HEK293 (cell line): Measurements from ENCODE around the gene PHAF1.

Experiments used
- BCL11A ChIP-seq: fragments of 450-650 bp; formaldehyde crosslinking; IDR thresholded peaks from 2 replicates; pipeline ENCODE4 v1.5.1; 2016; ENCODE audit warnings: low read depth, missing biosample characterization, missing genetic modification characterization
- CTCF ChIP-seq: fragments of 450-650 bp; formaldehyde crosslinking; IDR thresholded peaks from 2 replicates; pipeline ENCODE4 v1.5.1; 2016; ENCODE audit warnings: missing biosample characterization, missing genetic modification characterization
- KLF10 ChIP-seq: fragments of 450-650 bp; IDR thresholded peaks from 2 replicates; pipeline ENCODE4 v1.5.1; 2018; ENCODE audit warnings: missing biosample characterization, mild to moderate bottlenecking, missing genetic modification characterization
- KLF9 ChIP-seq: fragments of 450-650 bp; formaldehyde crosslinking; IDR thresholded peaks from 2 replicates; pipeline ENCODE4 v1.5.1; 2016; ENCODE audit warnings: missing biosample characterization, missing genetic modification characterization, low read depth
- PBX3 ChIP-seq: sonication (generic); formaldehyde crosslinking; IDR thresholded peaks from 2 replicates; pipeline ENCODE4 v1.8.1; 2022; ENCODE audit warnings: mild to moderate bottlenecking, moderate library complexity, missing genetic modification reagents
- SP3 ChIP-seq: fragments of 450-650 bp; formaldehyde crosslinking; IDR thresholded peaks from 2 replicates; pipeline ENCODE4 v1.5.1; 2016; ENCODE audit warnings: missing biosample characterization, missing genetic modification characterization
- SP7 ChIP-seq: fragments of 450-650 bp; formaldehyde crosslinking; IDR thresholded peaks from 2 replicates; pipeline ENCODE4 v1.5.1; 2016; ENCODE audit warnings: missing biosample characterization, missing genetic modification characterization
- YY2 ChIP-seq: fragments of 450-650 bp; formaldehyde crosslinking; IDR thresholded peaks from 2 replicates; pipeline ENCODE4 v1.5.1; 2016; ENCODE audit warnings: missing biosample characterization, missing genetic modification characterization
- ZBTB20 ChIP-seq: fragments of 450-650 bp; formaldehyde crosslinking; IDR thresholded peaks from 2 replicates; pipeline ENCODE4 v1.5.1; 2016; ENCODE audit warnings: missing biosample characterization, missing genetic modification characterization
- ZBTB7A ChIP-seq: fragments of 450-650 bp; formaldehyde crosslinking; IDR thresholded peaks from 2 replicates; pipeline ENCODE4 v1.5.1; 2016; ENCODE audit warnings: low read depth, missing biosample characterization, missing genetic modification characterization
- ZEB2 ChIP-seq: fragments of 450-650 bp; formaldehyde crosslinking; IDR thresholded peaks from 2 replicates; pipeline ENCODE4 v1.5.1; 2016; ENCODE audit warnings: missing biosample characterization, missing genetic modification characterization
- ZFP37 ChIP-seq: fragments of 450-650 bp; formaldehyde crosslinking; IDR thresholded peaks from 2 replicates; pipeline ENCODE4 v1.5.1; 2016; ENCODE audit warnings: missing biosample characterization, missing genetic modification characterization
- ZFP69B ChIP-seq: fragments of 450-650 bp; formaldehyde crosslinking; IDR thresholded peaks from 2 replicates; pipeline ENCODE4 v1.5.1; 2016; ENCODE audit warnings: missing biosample characterization, missing genetic modification characterization
- ZNF10 ChIP-seq: fragments of 450-650 bp; formaldehyde crosslinking; IDR thresholded peaks from 2 replicates; pipeline ENCODE4 v1.5.1; 2017; ENCODE audit warnings: missing biosample characterization, missing genetic modification characterization
- ZNF169 ChIP-seq: fragments of 450-650 bp; formaldehyde crosslinking; IDR thresholded peaks from 2 replicates; pipeline ENCODE4 v1.5.1; 2016; ENCODE audit warnings: missing biosample characterization, missing genetic modification characterization
- ZNF223 ChIP-seq: fragments of 450-650 bp; formaldehyde crosslinking; IDR thresholded peaks from 2 replicates; pipeline ENCODE4 v1.5.1; 2016; ENCODE audit warnings: missing biosample characterization, missing genetic modification characterization
- ZNF26 ChIP-seq: fragments of 450-650 bp; formaldehyde crosslinking; IDR thresholded peaks from 2 replicates; pipeline ENCODE4 v1.5.1; 2016; ENCODE audit warnings: missing biosample characterization, missing genetic modification characterization
- ZNF266 ChIP-seq: fragments of 450-650 bp; formaldehyde crosslinking; IDR thresholded peaks from 2 replicates; pipeline ENCODE4 v1.5.1; 2016; ENCODE audit warnings: missing biosample characterization, missing genetic modification characterization, low read depth
- ZNF354C ChIP-seq: fragments of 450-650 bp; formaldehyde crosslinking; IDR thresholded peaks from 2 replicates; pipeline ENCODE4 v1.5.1; 2016; ENCODE audit warnings: missing biosample characterization, missing genetic modification characterization, low read depth, borderline replicate concordance
- ZNF362 ChIP-seq: fragments of 450-650 bp; formaldehyde crosslinking; IDR thresholded peaks from 2 replicates; pipeline ENCODE4 v1.5.1; 2016; ENCODE audit warnings: missing biosample characterization, missing genetic modification characterization
- ZNF37A ChIP-seq: fragments of 450-650 bp; IDR thresholded peaks from 2 replicates; pipeline ENCODE4 v1.5.1; 2018; ENCODE audit warnings: missing biosample characterization, missing genetic modification characterization
- ZNF449 ChIP-seq: fragments of 450-650 bp; formaldehyde crosslinking; IDR thresholded peaks from 2 replicates; pipeline ENCODE4 v1.5.1; 2017; ENCODE audit warnings: missing biosample characterization, mild to moderate bottlenecking, missing genetic modification characterization, moderate library complexity
- ZNF571 ChIP-seq: fragments of 450-650 bp; formaldehyde crosslinking; IDR thresholded peaks from 2 replicates; pipeline ENCODE4 v1.5.0; 2017; ENCODE audit warnings: missing biosample characterization, missing genetic modification characterization
- ZNF580 ChIP-seq: fragments of 450-650 bp; formaldehyde crosslinking; IDR thresholded peaks from 2 replicates; pipeline ENCODE4 v1.5.1; 2016; ENCODE audit warnings: missing biosample characterization, missing genetic modification characterization
- ZNF610 ChIP-seq: fragments of 450-650 bp; formaldehyde crosslinking; IDR thresholded peaks from 2 replicates; pipeline ENCODE4 v1.5.1; 2016; ENCODE audit warnings: missing biosample characterization, missing genetic modification characterization, borderline replicate concordance
- ZNF621 ChIP-seq: fragments of 450-650 bp; formaldehyde crosslinking; IDR thresholded peaks from 2 replicates; pipeline ENCODE4 v1.5.1; 2017; ENCODE audit warnings: missing biosample characterization, missing genetic modification characterization
- ZNF658 ChIP-seq: fragments of 450-650 bp; formaldehyde crosslinking; IDR thresholded peaks from 2 replicates; pipeline ENCODE4; 2016; ENCODE audit warnings: missing biosample characterization, missing genetic modification characterization
- ZNF777 ChIP-seq: fragments of 450-650 bp; formaldehyde crosslinking; IDR thresholded peaks from 2 replicates; pipeline ENCODE4 v1.5.1; 2017; ENCODE audit warnings: missing biosample characterization, missing genetic modification characterization, borderline replicate concordance
- ZNF837 ChIP-seq: fragments of 450-650 bp; formaldehyde crosslinking; IDR thresholded peaks from 2 replicates; pipeline ENCODE4 v1.5.1; 2016; ENCODE audit warnings: missing biosample characterization, missing genetic modification characterization
- ZSCAN30 ChIP-seq: fragments of 450-650 bp; IDR thresholded peaks from 2 replicates; pipeline ENCODE4 v1.5.1; 2018; ENCODE audit warnings: missing biosample characterization, mild to moderate bottlenecking, missing genetic modification characterization, moderate library complexity
- TF ChIP-seq, protein P1 (sequence below): fragments of 450-650 bp; formaldehyde crosslinking; IDR thresholded peaks from 2 replicates; pipeline ENCODE4 v1.5.1; 2016; ENCODE audit warnings: missing biosample characterization, missing genetic modification characterization

PHAF1 gene

GRCh38 chr16:67170168-67170948, 60.6 kb downstream of the PHAF1 start, which contains the start of gene NOL3 (continued):
- TF ChIP-seq ZNF10 (tag by site-specific recombination) (no peak), BCL11A (no peak), ZNF266 (tag by site-specific recombination) (no peak), KLF9 (peak; percentile 48; the same call in 1 of the 2 replicates), ZFP69B (peak; percentile 36; the same call in 1 of the 2 replicates), YY2 (tag by site-specific recombination) (no peak), ZNF658 (tag by site-specific recombination) (no peak), ZNF354C (tag by site-specific recombination) (no peak), CTCF (tag by site-specific recombination) (peak; percentile 43; the same call in 1 of the 2 replicates), ZNF580 (tag by site-specific recombination) (no peak), KLF10 (tag by site-specific recombination) (no peak), ZNF777 (no peak), ZNF837 (tag by site-specific recombination) (no peak), ZNF37A (tag by site-specific recombination) (no peak), ZNF449 (tag by site-specific recombination) (no peak), ZNF26 (tag by site-specific recombination) (no peak), PBX3 (no peak), ZFP37 (no peak), ZBTB7A (tag by site-specific recombination) (no peak), ZNF223 (tag by site-specific recombination) (no peak), SP3 (tag by site-specific recombination) (peak; percentile 46), ZNF362 (tag by site-specific recombination) (no peak), SP7 (tag by site-specific recombination) (no peak), ZNF571 (tag by site-specific recombination) (no peak), ZNF610 (tag by site-specific recombination) (no peak), ZNF169 (tag by site-specific recombination) (no peak), ZBTB20 (tag by site-specific recombination) (peak; percentile 72; the same call in 1 of the 2 replicates), ZNF621 (tag by site-specific recombination) (no peak), ZSCAN30 (tag by site-specific recombination) (no peak), ZEB2 (no peak)
- TF ChIP-seq, protein P1, sequence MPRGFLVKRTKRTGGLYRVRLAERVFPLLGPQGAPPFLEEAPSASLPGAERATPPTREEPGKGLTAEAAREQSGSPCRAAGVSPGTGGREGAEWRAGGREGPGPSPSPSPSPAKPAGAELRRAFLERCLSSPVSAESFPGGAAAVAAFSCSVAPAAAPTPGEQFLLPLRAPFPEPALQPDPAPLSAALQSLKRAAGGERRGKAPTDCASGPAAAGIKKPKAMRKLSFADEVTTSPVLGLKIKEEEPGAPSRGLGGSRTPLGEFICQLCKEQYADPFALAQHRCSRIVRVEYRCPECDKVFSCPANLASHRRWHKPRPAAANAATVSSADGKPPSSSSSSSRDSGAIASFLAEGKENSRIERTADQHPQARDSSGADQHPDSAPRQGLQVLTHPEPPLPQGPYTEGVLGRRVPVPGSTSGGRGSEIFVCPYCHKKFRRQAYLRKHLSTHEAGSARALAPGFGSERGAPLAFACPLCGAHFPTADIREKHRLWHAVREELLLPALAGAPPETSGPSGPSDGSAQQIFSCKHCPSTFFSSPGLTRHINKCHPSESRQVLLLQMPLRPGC (tag by site-specific recombination) = no peak
